Measurements from ENCODE around the gene HSDL2.
"Not testable (repeated sequence)": the region's sequence is repeated elsewhere in the genome, so short reads cannot be mapped to it uniquely, and the experiment has no call there.

Gene HSDL2

GRCh38 chr9:112382066-112382465, 2.2 kb downstream of the HSDL2 start:
- Histone ChIP-seq H3K9me3 (ENCODE audit: insufficient read depth, low read depth, low read length) (no peaks in the 10 kb centered on the region), H3K27ac (ENCODE audit: low read depth, low read length) (no peak overlapping the region), H3K36me3 (ENCODE audit: insufficient read depth, low read length) (no peaks in the 10 kb centered on the region), H3K4me3 (ENCODE audit: low read length) (no peak overlapping the region), H3K4me1 (ENCODE audit: insufficient read depth, low read length) (peaks cover 18% of the 10 kb centered on the region), H3K9ac (ENCODE audit: low read depth, low read length) (no peak overlapping the region), H3K27me3 (ENCODE audit: insufficient read depth, low read length) (no peaks in the 10 kb centered on the region)
- WGBS = 96% methylated on average over 6 of the region's 7 CpGs

GRCh38 chr9:112382501-112383364, 2.8 kb downstream of the HSDL2 start:
- Histone ChIP-seq H3K4me1 (ENCODE audit: insufficient read depth, low read length) (peaks cover 12% of the 10 kb centered on the region), H3K27me3 (ENCODE audit: insufficient read depth, low read length) (no peaks in the 10 kb centered on the region), H3K9me3 (ENCODE audit: insufficient read depth, low read depth, low read length) (no peaks in the 10 kb centered on the region), H3K4me3 (ENCODE audit: low read length) (no peak overlapping the region), H3K36me3 (ENCODE audit: insufficient read depth, low read length) (no peaks in the 10 kb centered on the region), H3K9ac (ENCODE audit: low read depth, low read length) (no peak overlapping the region), H3K27ac (ENCODE audit: low read depth, low read length) (no peak overlapping the region)
- WGBS = 96% methylated on average over 10 of the region's 11 CpGs

- Histone ChIP-seq H3K4me3 (ENCODE audit: low read length) (no peak overlapping the region), H3K9me3 (ENCODE audit: insufficient read depth, low read depth, low read length) (no peaks in the 10 kb centered on the region), H3K4me1 (ENCODE audit: insufficient read depth, low read length) (peaks cover 3% of the 10 kb centered on the region; the same call in 1 of the 2 replicates), H3K36me3 (ENCODE audit: insufficient read depth, low read length) (no peaks in the 10 kb centered on the region), H3K27me3 (ENCODE audit: insufficient read depth, low read length) (no peaks in the 10 kb centered on the region), H3K9ac (ENCODE audit: low read depth, low read length) (no peak overlapping the region), H3K27ac (ENCODE audit: low read depth, low read length) (no peak overlapping the region)
- WGBS = 100% methylated on average over 1 of the region's 1 CpG
These were observed 4.3 kb downstream of the HSDL2 start for GRCh38 chr9:112384219-112384618.

- Histone ChIP-seq H3K9me3 (ENCODE audit: insufficient read depth, low read depth, low read length) (no peaks in the 10 kb centered on the region), H3K36me3 (ENCODE audit: insufficient read depth, low read length) (no peaks in the 10 kb centered on the region), H3K27ac (ENCODE audit: low read depth, low read length) (no peak overlapping the region), H3K4me1 (ENCODE audit: insufficient read depth, low read length) (peaks cover 3% of the 10 kb centered on the region; the same call in 1 of the 2 replicates), H3K9ac (ENCODE audit: low read depth, low read length) (no peak overlapping the region), H3K27me3 (ENCODE audit: insufficient read depth, low read length) (no peaks in the 10 kb centered on the region), H3K4me3 (ENCODE audit: low read length) (no peak overlapping the region)
- 97% methylated on average over 5 of the region's 5 CpGs for WGBS
These were observed 4.8 kb downstream of the HSDL2 start for GRCh38 chr9:112384690-112385089.

GRCh38 chr9:112387115-112387514, 7.2 kb downstream of the HSDL2 start:
- no peak overlapping the region for H3K4me3 ChIP-seq (ENCODE audit: low read length)
- no peak overlapping the region for H3K9ac ChIP-seq (ENCODE audit: low read depth, low read length)
- no peaks in the 10 kb centered on the region for H3K36me3 ChIP-seq (ENCODE audit: insufficient read depth, low read length)
- WGBS = 93% methylated on average over 3 of the region's 3 CpGs
- no peaks in the 10 kb centered on the region for H3K9me3 ChIP-seq (ENCODE audit: insufficient read depth, low read depth, low read length)
- H3K27ac ChIP-seq (ENCODE audit: low read depth, low read length) = no peak overlapping the region
- no peaks in the 10 kb centered on the region for H3K4me1 ChIP-seq (ENCODE audit: insufficient read depth, low read length)
- H3K27me3 ChIP-seq (ENCODE audit: insufficient read depth, low read length) = no peaks in the 10 kb centered on the region

GRCh38 chr9:112389897-112390296, 10.0 kb downstream of the HSDL2 start:
- H3K9me3 ChIP-seq (ENCODE audit: insufficient read depth, low read depth, low read length); H3K4me1 ChIP-seq (ENCODE audit: insufficient read depth, low read length); H3K27ac ChIP-seq (ENCODE audit: low read depth, low read length); H3K36me3 ChIP-seq (ENCODE audit: insufficient read depth, low read length); H3K4me3 ChIP-seq (ENCODE audit: low read length); H3K9ac ChIP-seq (ENCODE audit: low read depth, low read length); H3K27me3 ChIP-seq (ENCODE audit: insufficient read depth, low read length): not testable (repeated sequence)
- 96% methylated on average over 3 of the region's 3 CpGs for WGBS

GRCh38 chr9:112391936-112392560, 12.1 kb downstream of the HSDL2 start:
- H3K4me1 ChIP-seq (ENCODE audit: insufficient read depth, low read length); H3K9ac ChIP-seq (ENCODE audit: low read depth, low read length); H3K36me3 ChIP-seq (ENCODE audit: insufficient read depth, low read length); H3K4me3 ChIP-seq (ENCODE audit: low read length); H3K9me3 ChIP-seq (ENCODE audit: insufficient read depth, low read depth, low read length); H3K27ac ChIP-seq (ENCODE audit: low read depth, low read length); H3K27me3 ChIP-seq (ENCODE audit: insufficient read depth, low read length): not testable (repeated sequence)
- whole genome bisulfite sequencing = 87% methylated on average over 4 of the region's 4 CpGs

- not testable (repeated sequence) for H3K27me3 ChIP-seq (ENCODE audit: insufficient read depth, low read length); H3K27ac ChIP-seq (ENCODE audit: low read depth, low read length); H3K4me1 ChIP-seq (ENCODE audit: insufficient read depth, low read length); H3K9ac ChIP-seq (ENCODE audit: low read depth, low read length); H3K36me3 ChIP-seq (ENCODE audit: insufficient read depth, low read length); H3K4me3 ChIP-seq (ENCODE audit: low read length); H3K9me3 ChIP-seq (ENCODE audit: insufficient read depth, low read depth, low read length)
- 96% methylated on average over 5 of the region's 5 CpGs for WGBS
These were observed 13.2 kb downstream of the HSDL2 start for GRCh38 chr9:112393146-112393545.

GRCh38 chr9:112396416-112396815, 16.5 kb downstream of the HSDL2 start:
- H3K9ac ChIP-seq (ENCODE audit: low read depth, low read length) = no peak overlapping the region
- H3K9me3 ChIP-seq (ENCODE audit: insufficient read depth, low read depth, low read length) = peaks cover 8% of the 10 kb centered on the region; the same call in 1 of the 2 replicates
- H3K27me3 ChIP-seq (ENCODE audit: insufficient read depth, low read length) = no peaks in the 10 kb centered on the region
- WGBS = 81% methylated on average over 5 of the region's 6 CpGs
- no peak overlapping the region for H3K27ac ChIP-seq (ENCODE audit: low read depth, low read length)
- H3K4me3 ChIP-seq (ENCODE audit: low read length) = no peak overlapping the region
- no peaks in the 10 kb centered on the region; the same call in 1 of the 2 replicates for H3K4me1 ChIP-seq (ENCODE audit: insufficient read depth, low read length)
- no peaks in the 10 kb centered on the region for H3K36me3 ChIP-seq (ENCODE audit: insufficient read depth, low read length)

GRCh38 chr9:112396872-112397271, 17.0 kb downstream of the HSDL2 start:
- Histone ChIP-seq H3K4me1 (ENCODE audit: insufficient read depth, low read length) (no peaks in the 10 kb centered on the region; the same call in 1 of the 2 replicates), H3K36me3 (ENCODE audit: insufficient read depth, low read length) (no peaks in the 10 kb centered on the region), H3K4me3 (ENCODE audit: low read length) (no peak overlapping the region), H3K27ac (ENCODE audit: low read depth, low read length) (no peak overlapping the region), H3K9ac (ENCODE audit: low read depth, low read length) (no peak overlapping the region), H3K9me3 (ENCODE audit: insufficient read depth, low read depth, low read length) (peaks cover 8% of the 10 kb centered on the region; the same call in 1 of the 2 replicates), H3K27me3 (ENCODE audit: insufficient read depth, low read length) (no peaks in the 10 kb centered on the region)
- 95% methylated on average over 9 of the region's 9 CpGs for WGBS

- 86% methylated on average over 6 of the region's 6 CpGs for WGBS
- no peaks in the 10 kb centered on the region for H3K4me1 ChIP-seq (ENCODE audit: insufficient read depth, low read length)
These were observed 21.4 kb downstream of the HSDL2 start for GRCh38 chr9:112401175-112401815.

More at GRCh38 chr9:112401175-112401815, 21.4 kb downstream of the HSDL2 start:
- Histone ChIP-seq H3K36me3 (ENCODE audit: insufficient read depth, low read length) (peaks cover 2% of the 10 kb centered on the region; the same call in 1 of the 2 replicates), H3K27ac (ENCODE audit: low read depth, low read length) (no peak overlapping the region), H3K4me3 (ENCODE audit: low read length) (no peak overlapping the region), H3K9ac (ENCODE audit: low read depth, low read length) (no peak overlapping the region), H3K27me3 (ENCODE audit: insufficient read depth, low read length) (no peaks in the 10 kb centered on the region), H3K9me3 (ENCODE audit: insufficient read depth, low read depth, low read length) (peaks cover 8% of the 10 kb centered on the region; the same call in 1 of the 2 replicates)
